GM12878 (cell line): ENCODE measurements around the gene PTGIS. TPM values are rescaled to one million over a fixed set of nuclear protein-coding genes. Genes with fewer than 3 reads are reported as not detected.

ENCODE experiments used
- ATAC-seq: fragments of 200-7000 bp; cut with Tn5 transposase; 3 replicates; pipeline ENCODE4 v1.9.1; 2020; ENCODE audit warnings: mild to moderate bottlenecking, moderate library complexity
- BruUV-seq: library from RNA; stranded (reverse); fragments of 400-500 nt; replicated peaks from 2 replicates; lab custom pipeline; 2021; lab: Mats Ljungman, UMichigan
- CTCF ChIA-PET: fragments of 300-600 bp; sonication (Branson Sonifier 250); formaldehyde crosslinking; extraction: SDS; loops from one replicate; lab custom pipeline; 2021; ENCODE audit warnings: inconsistent platforms; lab: Yijun Ruan, JAX
- POLR2A ChIA-PET: fragments of 350-600 bp; formaldehyde crosslinking; extraction: SDS; loops from one replicate; lab custom pipeline; 2021; ENCODE audit warnings: inconsistent platforms; lab: Charles Lee
- RAD21 ChIA-PET: fragments of 300-600 bp; sonication (Branson Sonifier 250); formaldehyde crosslinking; loops from one replicate; lab custom pipeline; 2023; ENCODE audit warnings: antibody characterized with exemption; ENCODE audit not compliant: unreplicated experiment; lab: Charles Lee
- SMC1A ChIA-PET: fragments of 300-600 bp; sonication (Branson Sonifier 250); formaldehyde crosslinking; loops from one replicate; lab custom pipeline; 2023; ENCODE audit not compliant: unreplicated experiment, uncharacterized antibody; lab: Charles Lee
- DNase-seq: peaks from one replicate; pipeline ENCODE4 v3.0.0-alpha.2; 2011; ENCODE audit warnings: low read depth, low spot score
- FAIRE-seq: peaks from 3 replicates; lab custom pipeline; 2011; peaks lifted over from hg19 to GRCh38; lab: Jason Lieb, UNC
- H2AFZ ChIP-seq: 2 replicates; pipeline ENCODE4 v1.6.0; 2011; ENCODE audit warnings: low read depth, low read length, control low read depth; ENCODE audit not compliant: control insufficient read depth
- H3K27ac ChIP-seq: 2 replicates; pipeline ENCODE4 v1.5.1; 2011; ENCODE audit warnings: control low read depth; ENCODE audit not compliant: control insufficient read depth, insufficient read depth
- H3K27me3 ChIP-seq, 2 experiments: replicated peaks in 1 of 2; 2 replicates each; pipeline versions ENCODE4 v1.6.0 to v1.6.1; 2011; ENCODE audit warnings: low read length in 1 of 2; ENCODE audit not compliant: control insufficient read depth in 2 of 2, insufficient read depth in 2 of 2
- H3K36me3 ChIP-seq, 2 experiments: 2 replicates each; pipeline ENCODE4 v1.5.1; 2011; ENCODE audit warnings: low read length in 1 of 2; ENCODE audit not compliant: control insufficient read depth in 2 of 2, insufficient read depth in 2 of 2
- H3K4me1 ChIP-seq: 2 replicates; pipeline ENCODE4 v1.6.1; 2011; ENCODE audit warnings: mild to moderate bottlenecking, low read length, moderate library complexity, mixed read lengths; ENCODE audit not compliant: control insufficient read depth, insufficient read depth
- H3K4me2 ChIP-seq: 2 replicates; pipeline ENCODE4 v1.6.0; 2011; ENCODE audit warnings: control low read depth; ENCODE audit not compliant: control insufficient read depth, insufficient read depth
- H3K4me3 ChIP-seq: fragments of 200-600 bp; sonication (generic); 2 replicates; pipeline ENCODE4 v1.5.1; 2016
- H3K79me2 ChIP-seq: 2 replicates; pipeline ENCODE4 v1.6.0; 2011; ENCODE audit warnings: low read length; ENCODE audit not compliant: control insufficient read depth, insufficient read depth
- H3K9ac ChIP-seq: 2 replicates; pipeline ENCODE4 v1.8.0; 2011; ENCODE audit warnings: low read length, control low read depth, mixed read lengths; ENCODE audit not compliant: control insufficient read depth, insufficient read depth
- H3K9me3 ChIP-seq: replicated peaks from 3 replicates; pipeline ENCODE4 v1.5.1; 2011; ENCODE audit warnings: mild to moderate bottlenecking, low read length; ENCODE audit not compliant: control insufficient read depth, insufficient read depth
- H4K20me1 ChIP-seq: 2 replicates; pipeline ENCODE4 v1.6.0; 2011; ENCODE audit not compliant: control insufficient read depth, insufficient read depth
- HDAC6 ChIP-seq: fragments of 200-600 bp; sonication (generic); IDR thresholded peaks from one replicate; pipeline ENCODE4 v1.8.0; 2017; ENCODE audit warnings: antibody characterized with exemption; ENCODE audit not compliant: unreplicated experiment
- IRF5 ChIP-seq: fragments of 450-650 bp; IDR thresholded peaks from 2 replicates; pipeline ENCODE4 v1.6.1; 2017; ENCODE audit warnings: borderline replicate concordance
- JUND ChIP-seq: IDR thresholded peaks from 2 replicates; pipeline ENCODE4 v1.6.1; 2012; ENCODE audit warnings: low read depth, mild to moderate bottlenecking, low read length, improper control_type of control experiment, moderate library complexity
- NFXL1 ChIP-seq: fragments of 450-650 bp; IDR thresholded peaks from 2 replicates; pipeline ENCODE4 v1.6.1; 2017; ENCODE audit warnings: antibody characterized with exemption, mild to moderate bottlenecking, borderline replicate concordance
- PAX5 ChIP-seq: IDR thresholded peaks from 2 replicates; pipeline ENCODE4 v1.6.1; 2011; ENCODE audit warnings: low read depth, low read length, borderline replicate concordance
- POLR2A ChIP-seq: IDR thresholded peaks from 2 replicates; pipeline ENCODE4 v1.6.1; 2011; ENCODE audit warnings: low read depth, mild to moderate bottlenecking, low read length
- REST ChIP-seq: IDR thresholded peaks from 2 replicates; pipeline ENCODE4 v1.6.1; 2012; ENCODE audit warnings: mild to moderate bottlenecking, low read depth, low read length
- SIN3A ChIP-seq: IDR thresholded peaks from 2 replicates; pipeline ENCODE4 v1.6.1; 2012; ENCODE audit warnings: low read depth, low read length, improper control_type of control experiment
- SPI1 ChIP-seq: IDR thresholded peaks from 2 replicates; pipeline ENCODE4 v1.6.1; 2011; ENCODE audit warnings: low read depth, mild to moderate bottlenecking, low read length, moderate library complexity, borderline replicate concordance; ENCODE audit not compliant: insufficient read depth
- STAT3 ChIP-seq: IDR thresholded peaks from 2 replicates; pipeline ENCODE4 v1.6.1; 2011; ENCODE audit warnings: low read depth, low read length, improper control_type of control experiment
- TCF3 ChIP-seq: IDR thresholded peaks from 2 replicates; pipeline ENCODE4 v1.6.1; 2012; ENCODE audit warnings: low read depth, mild to moderate bottlenecking, low read length, borderline replicate concordance; ENCODE audit not compliant: insufficient read depth
- ZNF207 ChIP-seq: fragments of 450-650 bp; IDR thresholded peaks from 2 replicates; pipeline ENCODE4 v1.6.1; 2014; ENCODE audit warnings: antibody characterized with exemption, mild to moderate bottlenecking, borderline replicate concordance
- ZNF622 ChIP-seq: fragments of 450-650 bp; IDR thresholded peaks from 2 replicates; pipeline ENCODE4 v1.6.1; 2017; ENCODE audit warnings: mild to moderate bottlenecking, inconsistent platforms
- ZNF687 ChIP-seq: fragments of 450-650 bp; IDR thresholded peaks from 2 replicates; pipeline ENCODE4 v1.6.1; 2017; ENCODE audit warnings: mild to moderate bottlenecking, moderate library complexity
- WGBS: methylation state at CpG from one replicate; pipeline ENCODE4 v1.1.6; 2016; ENCODE audit warnings: low lambda C conversion rate; ENCODE audit not compliant: insufficient replicate concordance, insufficient coverage; ENCODE audit errors: missing lambda C conversion rate; 5-methylcytosine and 5-hydroxymethylcytosine counted together
- in situ Hi-C: fragments of 300-500 bp; cut with MboI; formaldehyde crosslinking; loops from 9 replicates; pipeline ENCODE4 v1.14.3; 2018; ENCODE audit warnings: mixed read lengths
- intact Hi-C: fragments of 100-400 bp; cut with micrococcal nuclease; formaldehyde crosslinking; loops from one replicate; pipeline ENCODE4 v1.14.2; 2022; ENCODE audit not compliant: unreplicated experiment
- polyA plus RNA-seq, 11 experiments: library from polyadenylated mRNA; depleted of rRNA in 4 of 11; unstranded in 6 of 11; stranded (reverse) in 5 of 11; fragments of >200 nt; fragmentation: Nextera tagmentation in 4 of 11; fragmentation: Illumina TruSeq in 1 of 11; extraction: Ambion mirVana in 4 of 11; extraction: Trizol in 1 of 11; gene quantifications; 1 replicate in 1 of 11; 2 replicates in 10 of 11; pipeline versions ENCODE4 v1.2.1 to v1.2.3, GENCODE V29; 2011 to 2016; ENCODE audit warnings: inconsistent platforms in 2 of 11, missing spikeins in 2 of 11, low read depth in 1 of 11
- total RNA-seq, 4 experiments: library from RNA; depleted of rRNA in 3 of 4; stranded (reverse); fragments of >200 nt in 3 of 4; fragmentation: Illumina TruSeq in 1 of 4; extraction: Trizol in 1 of 4; gene quantifications; 2 replicates each; pipeline versions ENCODE4 v1.2.1 to v1.2.3, GENCODE V29; 2013 to 2021

The PTGIS gene
- total and polyA plus RNA-seq, 10 of the 15 experiments (the other 5 are each of a cell fraction or from before 2014, with no cell fraction given), result 0.10 TPM; not detected in 9

- TF ChIP-seq IRF5 (no peak), ZNF207 (no peak)
- TF ChIP-seq, all 136 proteins: peak for 0
Measured at GRCh38 chr20:49462626-49463025, 105.3 kb downstream of the PTGIS start (continued).

GRCh38 chr20:49461894-49462620 is 105.9 kb downstream of the PTGIS start:
- RAD21 ChIA-PET, result no interaction called here
- Histone ChIP-seq H3K27ac (no peak overlapping the region), H3K9ac (no peak overlapping the region), H3K9me3 (no peaks in the 10 kb centered on the region), H3K36me3 (no peaks in the 10 kb centered on the region), H3K4me3 (no peak overlapping the region), H2AFZ (no peak overlapping the region), H3K4me2 (no peak overlapping the region), H4K20me1 (no peaks in the 10 kb centered on the region), H3K27me3 (peaks cover 3% of the 10 kb centered on the region in 2 experiments), H3K4me1 (no peaks in the 10 kb centered on the region), H3K79me2 (no peaks in the 10 kb centered on the region)
- FAIRE-seq (no peak), ATAC-seq (no peak), DNase-seq (no peak)
- TF ChIP-seq JUND (no peak), PAX5 (no peak), SIN3A (no peak), HDAC6 (no peak), ZNF687 (no peak), TCF3 (no peak), POLR2A (no peak), ZNF622 (no peak), STAT3 (no peak), SPI1 (no peak), REST (no peak), NFXL1 (no peak)
- in situ Hi-C loops, result no loop called here
- 10% methylated on average over 9 of the region's 9 CpGs for WGBS
- SMC1A ChIA-PET, result no interaction called here
- BruUV-seq, result no TSS peak
- CTCF ChIA-PET, result interaction anchor here (0.6 kb wide), 1 partner anchor 211 kb away, joined by 3 read pairs; no protein-coding TSS in a partner anchor
- POLR2A ChIA-PET, result no interaction called here
- intact Hi-C loops, result no loop called here
